GM18517 (cell line): ENCODE measurements around the gene KANSL1.
"Not testable (repeated sequence)": the region's sequence is repeated elsewhere in the genome, so short reads cannot be mapped to it uniquely, and the experiment has no call there.

Experiments
- ATAC-seq: cut with Tn5 transposase; IDR thresholded peaks from one replicate; pipeline ENCODE4 v1.9.1; 2021; ENCODE audit warnings: mild to moderate bottlenecking, moderate library complexity; ENCODE audit not compliant: unreplicated experiment

Gene KANSL1

DNA sequence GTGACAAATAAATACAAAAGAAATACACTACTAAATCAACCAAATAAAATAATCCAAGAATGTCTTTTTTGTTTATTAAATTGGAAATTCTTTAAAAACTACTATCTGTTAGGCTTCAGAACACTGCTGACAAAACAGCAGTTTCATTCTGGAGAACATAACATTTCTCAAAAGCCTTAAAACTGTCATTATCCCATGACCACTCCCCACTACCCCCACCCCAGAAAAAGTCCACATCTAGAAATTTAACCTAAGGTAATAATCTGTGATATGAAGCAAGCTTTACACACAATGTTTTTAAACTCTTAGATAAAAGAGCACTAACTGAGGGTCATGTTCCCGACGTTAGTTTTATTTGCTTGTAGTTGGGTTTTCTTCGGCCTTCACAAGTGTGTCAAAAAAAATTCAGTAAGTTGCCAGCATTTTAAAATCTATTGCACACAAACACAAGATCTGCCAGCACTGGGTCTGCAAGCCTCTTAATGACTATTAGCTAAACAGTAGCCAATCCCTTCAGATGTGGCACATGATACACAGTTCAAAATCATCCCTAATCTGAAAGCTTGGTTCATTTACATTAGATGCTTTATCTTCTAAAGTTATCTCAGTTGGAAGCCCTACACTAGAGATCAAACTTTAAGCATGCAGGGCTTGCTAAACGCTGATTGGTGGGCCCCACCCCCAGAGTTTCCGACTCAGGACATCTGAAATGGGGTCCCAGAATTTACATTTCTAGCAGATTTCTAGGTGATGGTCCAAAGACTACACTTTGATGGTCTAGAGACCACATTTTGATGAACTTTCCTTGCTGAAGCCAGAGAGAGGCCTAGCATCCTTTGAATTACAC, 75.2 kb downstream of the KANSL1 start:
- no peak for ATAC-seq

DNA sequence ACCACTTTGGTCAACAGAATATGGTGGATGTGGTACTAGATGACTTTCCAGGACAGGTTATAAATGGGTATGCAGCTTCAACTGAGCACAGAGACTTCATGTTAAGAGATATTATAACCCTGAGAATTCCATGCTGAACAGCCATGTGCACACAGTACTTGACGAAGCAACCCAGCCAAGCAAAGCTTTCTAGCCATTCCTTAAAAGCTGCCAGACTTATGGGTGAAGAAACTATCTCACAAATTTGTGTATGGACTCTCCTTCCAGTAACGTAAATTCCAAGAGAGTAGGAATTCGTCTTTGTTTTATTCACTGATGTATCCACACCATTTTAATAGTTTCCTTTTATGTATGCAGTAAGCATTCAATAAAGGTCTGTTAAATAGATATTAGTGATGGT, 76.1 kb downstream of the KANSL1 start:
- ATAC-seq = no peak

DNA sequence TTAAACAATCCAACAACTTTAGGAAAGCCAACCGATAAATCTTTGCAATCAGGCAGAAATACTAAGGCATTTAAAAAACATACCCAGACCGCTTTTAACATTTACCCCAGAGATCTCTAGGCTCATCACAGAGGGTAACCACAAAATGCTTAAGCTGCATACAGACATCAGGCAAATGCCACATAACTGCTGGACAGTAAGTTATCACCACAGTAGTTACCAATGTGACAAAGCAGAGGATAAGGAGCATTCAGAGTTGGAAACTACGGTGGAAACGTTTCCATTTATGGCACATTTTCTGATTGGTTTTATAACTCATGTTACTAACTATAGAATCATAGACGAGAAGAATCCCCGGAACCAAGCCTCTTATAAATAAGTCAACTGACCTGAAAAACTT, 77.5 kb downstream of the KANSL1 start:
- ATAC-seq = no peak

DNA sequence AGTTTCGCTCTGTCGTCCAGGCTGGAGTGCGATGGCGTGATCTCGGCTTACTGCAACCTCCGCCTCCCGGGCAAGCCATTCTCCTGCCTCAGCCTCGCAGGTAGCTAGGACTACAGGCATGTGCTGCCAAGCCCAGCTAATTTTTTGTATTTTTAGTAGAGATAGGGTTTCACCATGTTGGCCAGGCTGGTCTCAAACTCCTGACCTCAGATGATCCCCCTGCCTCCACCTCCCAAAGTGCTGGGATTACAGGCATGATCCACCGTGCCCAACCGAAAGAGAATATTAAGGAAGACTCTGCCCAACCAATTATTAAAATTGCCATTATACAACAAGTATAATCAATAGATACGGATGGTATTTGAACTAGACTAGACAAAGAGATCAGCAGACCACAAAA, 82.0 kb downstream of the KANSL1 start:
- not testable (repeated sequence) for ATAC-seq

DNA sequence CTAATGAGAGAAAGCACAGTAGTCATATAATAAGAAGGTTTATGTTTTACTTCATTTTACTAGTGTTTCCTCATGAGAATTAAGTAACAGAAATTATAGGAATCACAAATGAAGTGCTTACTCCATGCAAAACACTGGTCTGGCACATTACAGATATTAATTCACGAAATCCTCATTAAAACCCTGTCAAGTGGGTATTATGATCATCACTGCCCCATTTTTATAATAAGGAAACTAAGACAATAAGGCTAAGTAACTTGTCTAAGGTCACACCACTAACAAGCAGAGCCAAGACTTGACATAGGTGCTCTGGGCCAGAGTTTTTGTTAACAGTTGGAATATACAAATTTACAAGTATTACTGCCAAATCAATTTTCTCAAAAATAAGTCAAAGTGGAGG, 83.0 kb downstream of the KANSL1 start:
- ATAC-seq = no peak

DNA sequence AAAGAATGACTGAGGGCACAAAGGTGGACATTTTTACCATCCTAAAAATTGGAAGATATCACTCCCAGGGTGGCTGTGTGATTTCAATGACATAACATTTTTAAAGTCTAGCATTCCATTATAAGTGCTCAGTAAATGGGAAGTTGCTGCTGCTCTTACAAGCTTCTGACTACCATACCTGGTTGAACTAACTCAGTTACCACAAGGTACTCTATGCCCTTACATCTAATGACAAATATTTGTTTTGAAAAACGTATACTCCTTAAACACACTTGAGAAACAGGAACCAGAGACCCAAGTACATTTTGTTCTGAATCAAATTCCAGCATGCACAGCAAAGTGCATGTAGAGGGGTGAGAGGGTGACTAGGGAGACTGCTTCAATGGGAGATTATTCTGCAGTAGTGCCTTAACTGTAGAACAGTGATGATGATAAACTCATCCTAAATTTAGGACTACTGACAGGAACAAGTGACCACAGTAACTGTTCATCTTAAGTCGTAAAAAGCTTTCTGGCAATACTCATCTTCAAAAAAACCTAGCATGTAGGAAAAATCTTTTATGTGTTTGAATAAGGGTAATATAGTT, 83.5 kb downstream of the KANSL1 start:
- ATAC-seq = no peak

DNA sequence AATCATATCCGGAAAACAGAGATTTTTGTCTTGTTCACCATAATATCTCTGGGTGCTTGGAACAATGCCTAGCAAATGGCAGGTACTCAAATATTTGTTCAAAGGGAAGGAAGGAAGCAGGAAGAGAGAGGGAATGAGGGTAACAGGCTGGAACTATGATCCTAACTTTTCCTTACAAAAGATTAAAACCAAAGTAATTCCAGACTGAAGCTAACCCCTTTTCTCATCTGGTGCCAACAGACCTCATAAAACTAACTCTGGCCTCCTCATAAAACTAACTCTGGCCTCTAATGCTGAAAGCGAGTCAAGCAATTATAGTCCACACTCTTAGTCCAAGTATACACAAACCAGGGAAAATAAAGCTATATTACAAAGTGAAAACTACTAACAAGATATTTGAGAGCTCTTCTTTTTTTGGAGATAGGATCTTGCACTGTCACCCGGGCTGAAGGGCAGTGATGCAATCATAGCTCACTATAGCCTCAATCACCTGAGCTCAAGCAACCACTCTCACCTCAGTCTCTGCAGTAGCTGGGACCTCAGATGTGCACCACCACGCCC, 84.6 kb downstream of the KANSL1 start:
- no peak for ATAC-seq

DNA sequence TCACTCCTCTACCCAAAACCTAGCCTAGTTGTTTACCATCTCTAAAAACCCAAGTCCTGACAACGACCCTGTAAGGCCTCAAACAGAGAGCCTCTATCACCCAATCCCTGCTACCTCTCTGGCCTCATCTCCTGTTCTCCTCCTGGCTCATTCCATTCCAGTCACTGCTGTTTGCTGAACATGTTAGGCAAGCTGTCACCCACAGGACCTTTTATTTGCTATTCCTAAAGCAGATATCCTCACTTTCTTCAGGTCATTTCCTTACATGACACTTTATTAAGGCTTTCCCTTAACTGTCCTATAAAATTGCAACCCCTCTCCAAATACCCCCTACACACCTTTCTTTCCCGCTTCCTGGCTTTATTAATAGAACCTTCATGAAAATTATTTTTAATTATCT, 85.1 kb downstream of the KANSL1 start:
- no peak for ATAC-seq

DNA sequence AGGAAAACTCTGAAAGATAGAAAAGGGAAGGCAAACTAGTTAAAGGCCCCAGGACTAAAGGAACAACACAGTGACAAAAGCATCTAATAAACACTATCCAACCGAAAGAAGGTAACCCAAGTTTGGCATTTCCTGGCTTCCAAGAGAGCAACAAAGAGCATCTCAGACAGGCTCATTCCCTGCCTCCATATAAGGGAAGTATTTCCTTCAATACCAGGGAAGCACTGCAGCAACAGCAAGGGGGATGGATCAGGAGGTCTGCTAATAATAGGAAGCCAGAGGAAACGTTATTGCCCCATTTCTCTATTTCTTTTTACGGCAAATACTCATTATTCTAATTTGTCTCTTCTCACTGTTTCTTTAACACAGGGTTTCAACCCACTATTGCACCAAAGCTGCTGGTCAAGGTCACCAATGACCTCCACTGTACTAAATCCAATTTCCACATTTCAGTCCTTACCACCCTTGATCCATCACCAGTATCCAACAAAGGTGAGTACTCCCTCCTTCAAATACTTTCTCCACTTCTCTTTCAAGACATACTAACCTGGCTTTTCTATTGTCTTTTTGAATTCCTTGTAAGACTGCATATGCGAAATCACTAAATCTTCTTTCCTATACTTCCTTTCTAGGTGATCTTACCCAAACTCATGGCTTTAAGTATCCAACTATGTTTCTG, 86.1 kb downstream of the KANSL1 start:
- no peak for ATAC-seq

DNA sequence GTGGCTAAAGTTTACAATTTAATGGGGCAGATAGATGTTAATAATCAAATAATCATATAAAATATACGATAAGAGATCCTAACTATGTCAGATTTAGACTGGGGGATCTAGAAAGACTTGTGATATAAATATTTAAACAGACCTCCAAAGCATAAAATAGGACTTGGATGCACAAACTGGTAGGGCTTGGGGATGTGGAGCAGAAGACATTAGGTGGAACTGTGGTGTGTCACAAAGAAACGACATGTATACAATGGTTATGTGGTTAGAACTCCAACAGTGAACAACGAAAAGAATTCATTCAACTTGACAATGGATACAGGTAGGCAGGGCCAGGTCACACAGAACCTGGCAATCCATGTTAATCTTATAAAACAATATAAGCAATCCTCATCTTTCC, 90.4 kb downstream of the KANSL1 start:
- not testable (repeated sequence) for ATAC-seq

DNA sequence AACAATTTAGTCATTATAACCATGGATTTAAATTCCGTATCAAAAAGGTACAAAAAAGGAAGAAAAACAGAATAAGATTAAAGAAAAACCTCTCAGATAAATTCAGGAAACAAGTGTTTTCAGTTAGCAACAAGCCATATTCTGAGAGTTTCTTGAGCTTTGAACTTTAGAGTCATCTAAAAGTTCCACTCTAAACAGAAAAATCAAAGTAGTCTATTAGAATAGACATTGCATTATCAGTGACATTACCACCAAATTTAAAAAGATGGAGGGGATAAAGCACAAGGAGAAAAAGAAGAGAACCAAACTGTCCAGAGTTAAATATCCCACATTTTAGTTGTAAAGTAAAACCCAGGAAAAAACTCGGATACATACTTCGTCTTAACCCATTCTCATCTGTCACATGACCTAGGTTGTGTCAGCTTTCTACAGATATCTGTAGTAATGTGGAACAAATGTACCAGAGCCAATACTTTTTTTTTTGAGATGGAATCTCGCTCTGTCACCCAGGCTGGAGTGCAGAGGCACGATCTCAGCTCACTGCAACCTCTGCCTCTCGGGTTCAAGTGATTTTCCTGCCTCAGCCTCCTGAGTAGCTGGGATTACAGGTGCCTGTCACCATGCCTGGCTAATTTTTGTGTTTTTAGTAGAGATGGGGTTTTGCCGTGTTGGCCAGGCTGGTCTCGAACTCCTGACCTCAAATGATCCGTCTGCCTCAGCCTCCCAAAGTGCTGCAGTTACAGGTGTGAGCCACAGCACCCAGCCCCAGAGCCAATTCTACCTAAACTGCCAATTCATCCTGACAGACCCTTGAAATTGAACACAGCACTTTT, 91.2 kb downstream of the KANSL1 start:
- not testable (repeated sequence) for ATAC-seq

DNA sequence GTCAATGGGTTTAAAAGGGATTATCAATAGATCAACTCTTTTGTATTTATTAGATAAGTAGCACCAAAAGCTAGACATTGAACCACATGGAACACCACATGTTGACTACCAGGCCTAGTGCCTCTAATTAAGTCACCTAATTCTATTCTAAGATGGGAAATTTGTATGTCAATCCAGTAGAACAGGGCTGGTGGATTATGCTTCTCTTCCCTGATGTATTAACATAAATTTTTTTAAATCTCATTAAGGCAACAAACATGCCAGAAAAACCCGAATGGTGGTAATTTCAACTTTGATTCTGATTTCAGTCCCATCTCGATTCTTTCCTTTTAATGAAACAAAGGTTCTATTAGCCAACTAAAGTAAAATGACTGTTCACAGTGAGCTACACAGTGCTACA, 92.6 kb downstream of the KANSL1 start:
- no peak for ATAC-seq

DNA sequence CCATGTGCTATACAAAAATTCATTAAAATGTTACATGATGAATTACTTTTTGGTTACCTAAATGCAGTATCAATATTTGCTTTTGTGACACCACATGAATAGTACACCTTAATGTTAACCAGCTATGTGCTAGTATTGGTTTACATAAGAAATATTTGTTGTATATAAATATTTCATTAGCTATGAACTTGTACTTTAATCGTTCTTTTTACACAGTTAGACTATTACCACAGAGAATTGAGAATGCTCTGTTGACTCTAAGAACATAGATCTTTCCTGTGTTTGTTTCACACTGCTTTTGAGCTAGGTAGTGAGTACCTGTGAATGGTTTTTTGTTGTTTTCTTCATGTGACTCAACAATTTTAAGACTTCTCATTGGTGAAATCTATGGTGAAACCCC, 93.4 kb downstream of the KANSL1 start:
- no peak for ATAC-seq

DNA sequence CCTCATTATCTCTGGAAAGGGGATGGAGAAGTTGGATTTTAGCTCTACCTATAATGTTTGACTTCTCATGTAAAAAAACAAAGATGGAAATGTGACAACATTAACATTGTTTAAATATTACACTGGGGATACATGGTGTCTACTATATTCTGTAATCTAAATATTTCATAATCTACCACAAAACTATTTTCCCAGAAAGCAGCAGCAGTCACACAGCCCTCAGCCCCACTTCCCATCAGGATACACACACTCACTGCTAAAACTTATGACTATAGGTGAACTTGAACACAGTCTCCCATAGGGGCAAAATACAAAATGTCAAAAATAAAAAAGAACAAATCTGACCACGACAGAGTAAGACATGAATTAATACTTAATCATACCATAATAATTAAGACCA, 95.7 kb downstream of the KANSL1 start:
- no peak for ATAC-seq

DNA sequence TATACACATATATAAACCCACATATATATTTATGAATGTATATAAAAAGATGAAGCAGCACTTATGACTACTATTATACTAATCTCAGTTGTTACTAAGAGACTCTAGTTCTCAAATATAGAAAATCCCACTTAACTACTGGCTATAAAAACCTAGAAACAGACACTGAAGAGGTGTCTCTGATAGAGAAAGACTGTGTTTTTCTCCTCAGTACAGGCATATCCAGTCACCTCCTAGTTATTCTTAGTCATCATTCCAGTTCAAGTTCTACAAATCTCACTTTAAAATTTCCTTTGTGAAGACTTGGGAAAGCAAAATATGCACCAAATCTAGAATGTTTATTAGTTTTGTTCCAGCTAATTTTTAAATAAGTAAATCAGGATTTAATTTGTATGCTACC, 100.2 kb downstream of the KANSL1 start:
- ATAC-seq = no peak

DNA sequence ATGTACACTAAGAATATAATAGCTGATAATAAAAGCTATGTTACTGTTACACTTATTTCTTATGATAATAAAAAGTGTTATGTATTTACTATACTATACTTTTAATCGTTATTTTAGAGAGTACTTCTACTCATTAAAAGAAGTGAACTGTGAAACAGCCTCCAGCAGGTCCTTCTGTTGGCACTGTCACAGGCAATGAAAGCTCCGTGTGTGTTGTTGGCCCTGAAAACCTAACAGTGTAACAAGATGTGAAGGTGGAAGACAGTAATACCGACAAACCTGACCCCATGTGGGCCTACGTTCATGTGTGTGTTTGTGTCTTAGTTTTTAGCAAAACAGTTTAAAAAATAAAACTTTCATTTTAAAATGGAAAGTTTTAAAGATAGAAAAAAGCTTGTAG, 102.4 kb downstream of the KANSL1 start:
- ATAC-seq = no peak

DNA sequence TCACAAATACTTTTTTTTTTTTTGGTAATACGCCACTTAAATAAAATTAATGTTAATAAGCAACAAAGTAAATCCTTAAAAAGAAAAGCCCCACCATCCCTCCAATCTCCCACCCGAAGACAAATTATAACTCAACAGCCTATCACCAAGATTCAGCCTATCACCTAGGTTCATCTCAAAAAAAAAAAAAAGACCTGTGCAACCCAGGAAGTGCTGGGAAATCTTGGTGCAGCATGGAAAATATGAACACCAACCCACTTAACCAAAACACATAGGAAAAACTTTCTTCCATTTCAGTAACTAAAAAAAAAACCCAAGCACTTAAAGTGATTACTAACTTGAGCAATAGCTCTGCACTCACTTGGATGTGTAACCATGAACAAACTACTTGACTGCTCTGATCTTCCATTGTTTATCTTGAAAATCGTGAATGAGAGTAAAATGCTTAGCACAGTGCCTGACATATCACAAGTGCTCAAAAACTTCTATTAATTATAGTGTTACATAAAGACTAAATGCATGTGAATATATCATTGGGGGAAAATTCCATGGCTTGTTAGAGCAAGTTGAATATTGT, 103.8 kb downstream of the KANSL1 start:
- no peak for ATAC-seq

DNA sequence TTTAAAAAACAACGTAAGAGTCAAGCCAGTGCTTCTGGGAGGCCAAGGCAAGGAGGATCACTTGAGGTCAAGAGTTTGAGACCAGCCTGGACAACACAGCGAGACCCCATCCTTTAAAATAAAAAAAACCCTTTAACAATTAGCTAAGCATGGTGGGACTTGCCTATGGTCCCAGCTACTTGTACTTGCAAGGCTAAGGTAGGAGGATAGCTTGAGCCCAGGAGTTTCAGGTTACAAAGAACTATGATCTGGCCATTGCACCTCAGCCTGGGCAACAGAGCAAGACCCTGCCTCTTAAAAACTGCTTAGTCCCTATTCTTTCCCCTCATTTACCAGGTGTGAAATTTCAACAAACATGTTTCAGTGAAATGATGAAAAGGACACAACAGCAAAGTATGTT, 104.6 kb downstream of the KANSL1 start:
- no peak for ATAC-seq

DNA sequence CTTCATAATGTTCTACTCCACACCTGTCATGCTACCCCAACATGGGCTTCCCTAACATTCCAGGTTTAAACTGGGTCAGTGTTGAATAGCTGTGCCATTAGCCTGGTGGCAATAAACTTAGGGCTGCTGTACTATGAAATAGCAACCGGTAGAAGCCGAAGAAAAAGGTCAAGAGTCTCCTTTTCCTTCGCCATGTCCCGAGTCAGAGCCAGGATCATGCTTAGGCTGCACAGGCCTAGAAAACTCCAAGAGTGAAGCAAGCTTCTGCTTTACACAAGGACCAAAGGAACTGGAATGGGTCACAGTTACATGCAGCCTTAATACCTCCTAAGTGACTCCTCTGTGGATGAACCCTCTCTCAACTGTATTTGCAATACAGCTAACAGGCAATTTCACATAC, 105.4 kb downstream of the KANSL1 start:
- ATAC-seq = not testable (repeated sequence)

DNA sequence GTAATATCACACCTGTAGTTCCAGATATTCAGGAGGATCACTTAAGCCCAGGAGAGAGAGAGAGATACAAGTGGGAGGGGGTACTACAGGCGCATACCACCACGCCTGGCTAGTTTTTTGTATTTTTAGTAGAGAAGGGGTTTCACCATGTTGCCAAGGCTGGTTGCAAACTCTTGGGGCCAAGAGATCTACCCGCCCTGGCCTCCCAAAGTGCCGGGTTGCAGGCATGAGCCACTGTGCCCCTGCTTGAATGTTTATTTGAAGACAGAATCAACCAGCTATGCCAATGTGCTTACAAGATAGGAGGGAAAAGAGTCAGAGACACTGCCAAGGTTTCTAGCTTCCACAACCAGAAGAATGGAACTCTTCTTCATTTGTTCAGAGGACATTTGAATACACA, 106.4 kb downstream of the KANSL1 start:
- ATAC-seq = no peak

DNA sequence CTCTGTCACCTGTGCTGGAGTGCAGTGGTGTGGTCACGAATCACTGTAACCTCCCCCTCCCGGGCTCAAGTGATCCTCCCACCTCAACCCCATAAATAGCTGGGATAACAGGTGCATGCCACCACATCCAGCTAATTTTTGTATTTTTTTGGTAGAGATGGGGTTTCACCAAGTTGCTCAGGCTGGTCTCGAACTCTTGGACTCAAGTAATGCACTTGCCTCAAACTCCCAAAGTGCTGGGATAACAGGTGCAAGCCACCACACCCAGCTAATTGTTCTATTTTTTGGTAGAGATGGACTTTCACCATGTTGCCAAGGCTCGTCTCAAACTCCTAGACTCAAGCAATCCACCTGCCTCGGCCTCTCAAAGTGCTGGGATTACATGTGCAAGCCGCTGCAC, 107.7 kb downstream of the KANSL1 start:
- no peak for ATAC-seq
